OCI-LY1 (cell line): Measurements from ENCODE around the gene LRRN1.

Source experiments
- H2AFZ ChIP-seq: fragments of 200-600 bp; sonication (generic), shearing (Covaris generic); 2 replicates; pipeline ENCODE4 v1.6.0; 2014; ENCODE audit warnings: antibody characterized with exemption, mild to moderate bottlenecking, low read length
- H3F3A ChIP-seq: fragments of 200-600 bp; sonication (generic), shearing (Covaris generic); 2 replicates; pipeline ENCODE4 v1.6.0; 2014; ENCODE audit warnings: mild to moderate bottlenecking, antibody characterized with exemption, low read length, moderate library complexity; ENCODE audit not compliant: insufficient read depth
- H3K27ac ChIP-seq: fragments of 200-600 bp; sonication (generic); 2 replicates; pipeline ENCODE4 v1.5.1; 2014; ENCODE audit warnings: low read length, mixed run types, mild to moderate bottlenecking, low read depth; ENCODE audit not compliant: poor library complexity, severe bottlenecking
- H3K27me3 ChIP-seq: fragments of 200-600 bp; sonication (generic); 2 replicates; pipeline ENCODE4 v1.6.0; 2014; ENCODE audit warnings: antibody characterized with exemption, mild to moderate bottlenecking, low read length, moderate library complexity; ENCODE audit not compliant: insufficient read depth
- H3K36me3 ChIP-seq: fragments of 200-600 bp; sonication (generic); 2 replicates; pipeline ENCODE4 v1.6.1; 2014; ENCODE audit warnings: mild to moderate bottlenecking, antibody characterized with exemption, low read length, moderate library complexity, mixed read lengths; ENCODE audit not compliant: insufficient read depth
- H3K4me1 ChIP-seq: fragments of 200-600 bp; sonication (generic); 2 replicates; pipeline ENCODE4 v1.5.1; 2014; ENCODE audit warnings: mild to moderate bottlenecking, low read length, moderate library complexity; ENCODE audit not compliant: insufficient read depth, severe bottlenecking
- H3K4me2 ChIP-seq: fragments of 200-600 bp; sonication (generic), shearing (Covaris generic); 2 replicates; pipeline ENCODE4 v1.6.1; 2014; ENCODE audit warnings: low read length
- H3K4me3 ChIP-seq: fragments of 200-600 bp; sonication (generic); 2 replicates; pipeline ENCODE4 v1.5.1; 2014; ENCODE audit warnings: low read length, low read depth, mild to moderate bottlenecking, mixed read lengths; ENCODE audit not compliant: poor library complexity, severe bottlenecking
- H3K79me2 ChIP-seq: fragments of 200-600 bp; shearing (Covaris generic); 2 replicates; pipeline ENCODE4 v1.6.1; 2016; ENCODE audit warnings: mixed run types, low read length, mixed read lengths; ENCODE audit not compliant: insufficient read depth
- H3K9ac ChIP-seq: fragments of 200-600 bp; sonication (generic), shearing (Covaris generic); 2 replicates; pipeline ENCODE4 v1.6.1; 2014; ENCODE audit warnings: mild to moderate bottlenecking, low read length, mixed read lengths
- H3K9me2 ChIP-seq: fragments of 200-600 bp; sonication (generic), shearing (Covaris generic); 2 replicates; pipeline ENCODE4 v1.6.1; 2014; ENCODE audit warnings: low read depth, mild to moderate bottlenecking, low read length, mixed read lengths
- H3K9me3 ChIP-seq: fragments of 200-600 bp; shearing (Covaris generic); 2 replicates; pipeline ENCODE4 v1.6.1; 2014; ENCODE audit warnings: low read length, mixed read lengths
- H4K20me1 ChIP-seq: fragments of 200-600 bp; sonication (generic), shearing (Covaris generic); 2 replicates; pipeline ENCODE4 v1.6.0; 2016; ENCODE audit warnings: mild to moderate bottlenecking, low read length; ENCODE audit not compliant: insufficient read depth
- EZH2 ChIP-seq: fragments of 200-600 bp; sonication (generic), shearing (Covaris generic); IDR thresholded peaks from 2 replicates; pipeline ENCODE4 v1.8.0; 2017; ENCODE audit warnings: borderline replicate concordance, mixed run types, mild to moderate bottlenecking, antibody characterized with exemption, low read length, moderate library complexity, mixed read lengths
- TF ChIP-seq, protein P1 (sequence below): fragments of 200-600 bp; sonication (generic), shearing (Covaris generic); IDR thresholded peaks from 2 replicates; pipeline ENCODE4 v1.5.1; 2017; ENCODE audit warnings: mild to moderate bottlenecking, antibody characterized with exemption, low read length, moderate library complexity, mixed read lengths

The LRRN1 gene

DNA sequence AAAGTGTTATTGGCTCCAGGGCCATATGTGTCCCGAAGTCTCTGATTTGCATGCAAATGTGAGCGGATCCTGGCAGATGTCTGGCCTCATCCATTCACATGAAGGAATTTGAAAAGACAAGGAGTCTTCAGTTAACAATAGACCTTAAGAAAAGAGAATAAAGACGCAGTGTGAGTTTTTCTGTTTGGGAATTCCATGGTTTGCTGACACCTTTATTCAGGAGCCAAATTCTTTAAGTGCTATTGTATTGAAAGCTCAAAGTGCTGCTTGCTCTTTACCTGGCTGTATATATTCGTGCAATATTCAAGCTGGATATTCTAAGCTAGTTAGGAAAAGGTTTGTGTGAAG is 2.2 kb downstream of the LRRN1 start:
- no peaks in the 10 kb centered on the region for H3K9me2 ChIP-seq
- no peak overlapping the region for H3K27ac ChIP-seq
- H3K36me3 ChIP-seq, result no peaks in the 10 kb centered on the region
- no peaks in the 10 kb centered on the region for H3K9me3 ChIP-seq
- H3K27me3 ChIP-seq, result no peaks in the 10 kb centered on the region
- H3K4me3 ChIP-seq, result no peak overlapping the region
- H3K4me2 ChIP-seq, result no peak overlapping the region
- no peaks in the 10 kb centered on the region for H3F3A ChIP-seq
- no peaks in the 10 kb centered on the region for H3K4me1 ChIP-seq
- H3K79me2 ChIP-seq, result no peaks in the 10 kb centered on the region
- no peak overlapping the region for H3K9ac ChIP-seq
- no peak overlapping the region for H2AFZ ChIP-seq
- no peak for TF ChIP-seq EZH2
- TF ChIP-seq, protein P1, sequence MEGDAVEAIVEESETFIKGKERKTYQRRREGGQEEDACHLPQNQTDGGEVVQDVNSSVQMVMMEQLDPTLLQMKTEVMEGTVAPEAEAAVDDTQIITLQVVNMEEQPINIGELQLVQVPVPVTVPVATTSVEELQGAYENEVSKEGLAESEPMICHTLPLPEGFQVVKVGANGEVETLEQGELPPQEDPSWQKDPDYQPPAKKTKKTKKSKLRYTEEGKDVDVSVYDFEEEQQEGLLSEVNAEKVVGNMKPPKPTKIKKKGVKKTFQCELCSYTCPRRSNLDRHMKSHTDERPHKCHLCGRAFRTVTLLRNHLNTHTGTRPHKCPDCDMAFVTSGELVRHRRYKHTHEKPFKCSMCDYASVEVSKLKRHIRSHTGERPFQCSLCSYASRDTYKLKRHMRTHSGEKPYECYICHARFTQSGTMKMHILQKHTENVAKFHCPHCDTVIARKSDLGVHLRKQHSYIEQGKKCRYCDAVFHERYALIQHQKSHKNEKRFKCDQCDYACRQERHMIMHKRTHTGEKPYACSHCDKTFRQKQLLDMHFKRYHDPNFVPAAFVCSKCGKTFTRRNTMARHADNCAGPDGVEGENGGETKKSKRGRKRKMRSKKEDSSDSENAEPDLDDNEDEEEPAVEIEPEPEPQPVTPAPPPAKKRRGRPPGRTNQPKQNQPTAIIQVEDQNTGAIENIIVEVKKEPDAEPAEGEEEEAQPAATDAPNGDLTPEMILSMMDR, result no peak
- no peaks in the 10 kb centered on the region for H4K20me1 ChIP-seq

DNA sequence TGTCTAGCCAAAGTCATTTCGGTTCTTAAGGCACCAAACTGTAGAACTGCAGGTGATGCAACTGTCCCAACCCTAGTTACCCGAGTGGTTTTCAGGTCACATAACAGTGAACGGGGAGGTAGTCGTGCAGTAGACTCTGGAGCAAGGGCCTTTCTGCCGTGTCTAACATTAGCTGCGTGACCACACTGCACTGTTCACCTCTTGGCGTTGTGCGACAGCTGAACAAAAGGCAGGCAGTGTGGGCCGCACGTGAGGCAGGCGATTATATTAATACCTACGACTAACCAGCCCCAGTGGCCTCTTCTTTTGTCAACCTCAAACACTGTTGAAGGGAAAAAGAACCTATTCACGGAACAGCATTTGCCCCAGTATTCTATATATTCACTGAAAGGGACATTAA is 2.8 kb downstream of the LRRN1 start:
- TF ChIP-seq, protein P1, result no peak
- TF ChIP-seq EZH2, result no peak
- H3K9ac ChIP-seq, result no peak overlapping the region
- no peaks in the 10 kb centered on the region for H4K20me1 ChIP-seq
- H3K27ac ChIP-seq, result no peak overlapping the region
- H3K36me3 ChIP-seq, result no peaks in the 10 kb centered on the region
- no peaks in the 10 kb centered on the region for H3K9me2 ChIP-seq
- H3K4me2 ChIP-seq, result no peak overlapping the region
- no peaks in the 10 kb centered on the region for H3F3A ChIP-seq
- H3K27me3 ChIP-seq, result no peaks in the 10 kb centered on the region
- H3K79me2 ChIP-seq, result no peaks in the 10 kb centered on the region
- H3K9me3 ChIP-seq, result no peaks in the 10 kb centered on the region
- no peak overlapping the region for H3K4me3 ChIP-seq
- no peak overlapping the region for H2AFZ ChIP-seq
- no peaks in the 10 kb centered on the region for H3K4me1 ChIP-seq

GRCh38 chr3:3804560-3804959 is 5.3 kb downstream of the LRRN1 start:
- Histone ChIP-seq H4K20me1 (no peaks in the 10 kb centered on the region), H3K9me3 (no peaks in the 10 kb centered on the region), H3K9me2 (no peaks in the 10 kb centered on the region), H3K79me2 (no peaks in the 10 kb centered on the region), H3F3A (no peaks in the 10 kb centered on the region), H3K4me3 (no peak overlapping the region), H3K4me2 (no peak overlapping the region), H3K36me3 (no peaks in the 10 kb centered on the region), H3K9ac (no peak overlapping the region), H2AFZ (no peak overlapping the region), H3K27me3 (no peaks in the 10 kb centered on the region), H3K4me1 (no peaks in the 10 kb centered on the region), H3K27ac (no peak overlapping the region)
- TF ChIP-seq EZH2, result no peak
- TF ChIP-seq, protein P1, result no peak

- no peak overlapping the region for H3K4me3 ChIP-seq
- H3K9ac ChIP-seq, result no peak overlapping the region
- no peaks in the 10 kb centered on the region for H4K20me1 ChIP-seq
- H3K27ac ChIP-seq, result no peak overlapping the region
- H3K27me3 ChIP-seq, result no peaks in the 10 kb centered on the region
- no peak overlapping the region for H2AFZ ChIP-seq
- no peaks in the 10 kb centered on the region for H3K36me3 ChIP-seq
- H3K79me2 ChIP-seq, result no peaks in the 10 kb centered on the region
- H3K4me1 ChIP-seq, result no peaks in the 10 kb centered on the region
- no peaks in the 10 kb centered on the region for H3K9me3 ChIP-seq
- TF ChIP-seq, protein P1, result no peak
- TF ChIP-seq EZH2, result no peak
- H3K9me2 ChIP-seq, result no peaks in the 10 kb centered on the region
- no peaks in the 10 kb centered on the region for H3F3A ChIP-seq
- no peak overlapping the region for H3K4me2 ChIP-seq
Measured at GRCh38 chr3:3806092-3806491, 6.9 kb downstream of the LRRN1 start.
